Type B pancreatic cell (in vitro differentiated cells): ENCODE results near the gene PRG2. TPM values are rescaled to one million over a fixed set of nuclear protein-coding genes. Genes with fewer than 3 reads are reported as not detected.

Experiments
- DNase-seq: peaks from one replicate; pipeline ENCODE4 v3.0.0; 2021; ENCODE audit warnings: mixed read lengths; ENCODE audit not compliant: unreplicated experiment; ENCODE audit errors: extremely low spot score
- H3K27ac Mint-ChIP-seq: 2 replicates; pipeline ENCODE4 v1.8.0; 2021; ENCODE audit warnings: mild to moderate bottlenecking, mixed read lengths
- H3K27me3 Mint-ChIP-seq: 2 replicates; pipeline ENCODE4 v1.8.0; 2021; ENCODE audit warnings: mixed read lengths
- H3K36me3 Mint-ChIP-seq: 2 replicates; pipeline ENCODE4 v1.8.0; 2021; ENCODE audit warnings: mixed read lengths
- H3K4me1 Mint-ChIP-seq: one replicate; pipeline ENCODE4 v1.8.0; 2021; ENCODE audit warnings: mixed read lengths; ENCODE audit not compliant: unreplicated experiment
- H3K4me3 Mint-ChIP-seq: 2 replicates; pipeline ENCODE4 v1.8.0; 2021; ENCODE audit warnings: mild to moderate bottlenecking, mixed read lengths
- H3K9me3 Mint-ChIP-seq: 2 replicates; pipeline ENCODE4 v1.8.0; 2021; ENCODE audit warnings: mixed read lengths
- CTCF ChIP-seq: fragments of 200-600 bp; sonication (generic); conservative IDR thresholded peaks from 2 replicates; pipeline ENCODE4 v1.5.0; 2021; ENCODE audit warnings: antibody characterized with exemption, mild to moderate bottlenecking
- total RNA-seq: library from RNA; stranded (reverse); gene quantifications from 2 replicates; pipeline ENCODE4 v1.2.1, GENCODE V29; 2021; ENCODE audit warnings: low replicate concordance

Gene PRG2
- total RNA-seq, 1 donor from 2014 or later: not detected

- Mint-ChIP-seq H3K36me3 (no peaks in the 10 kb centered on the region), H3K9me3 (no peaks in the 10 kb centered on the region), H3K4me1 (peaks cover 5% of the 10 kb centered on the region), H3K27me3 (peaks cover 4% of the 10 kb centered on the region), H3K27ac (no peak overlapping the region), H3K4me3 (no peak overlapping the region)
- TF ChIP-seq CTCF: no peak
- no peak for DNase-seq
Measured at GRCh38 chr11:57353036-57353435, 37.4 kb downstream of the PRG2 start.

- no peaks in the 10 kb centered on the region for H3K36me3 Mint-ChIP-seq
- peak overlapping the region; percentile 11 for H3K4me3 Mint-ChIP-seq
- H3K4me1 Mint-ChIP-seq: peaks cover 11% of the 10 kb centered on the region
- TF ChIP-seq CTCF: peak; percentile 97
- no peak overlapping the region for H3K27ac Mint-ChIP-seq
- no peaks in the 10 kb centered on the region for H3K9me3 Mint-ChIP-seq
- peak; percentile 84 for DNase-seq
- H3K27me3 Mint-ChIP-seq: peaks cover 4% of the 10 kb centered on the region
Measured at GRCh38 chr11:57349491-57350274, 40.8 kb downstream of the PRG2 start.

- Mint-ChIP-seq H3K27ac (no peak overlapping the region), H3K4me1 (peaks cover 14% of the 10 kb centered on the region), H3K27me3 (peaks cover 4% of the 10 kb centered on the region), H3K4me3 (no peak overlapping the region), H3K9me3 (no peaks in the 10 kb centered on the region), H3K36me3 (no peaks in the 10 kb centered on the region)
- no peak for TF ChIP-seq CTCF
- no peak for DNase-seq
Measured at GRCh38 chr11:57348636-57349313, 41.7 kb downstream of the PRG2 start.

- Mint-ChIP-seq H3K9me3 (no peaks in the 10 kb centered on the region), H3K27ac (no peak overlapping the region), H3K27me3 (peaks cover 4% of the 10 kb centered on the region), H3K36me3 (no peaks in the 10 kb centered on the region), H3K4me1 (peaks cover 19% of the 10 kb centered on the region), H3K4me3 (no peak overlapping the region)
- no peak for DNase-seq
- no peak for TF ChIP-seq CTCF
Measured at GRCh38 chr11:57348052-57348451, 42.4 kb downstream of the PRG2 start.

- DNase-seq: no peak
- Mint-ChIP-seq H3K27me3 (peaks cover 4% of the 10 kb centered on the region), H3K4me1 (peaks cover 23% of the 10 kb centered on the region), H3K36me3 (no peaks in the 10 kb centered on the region), H3K9me3 (no peaks in the 10 kb centered on the region), H3K27ac (no peak overlapping the region), H3K4me3 (no peak overlapping the region)
- no peak for TF ChIP-seq CTCF
Measured at GRCh38 chr11:57347336-57347735, 43.1 kb downstream of the PRG2 start.
